Liver (tissue), 9 donors: ENCODE results near the gene PM20D1. TPM values are rescaled to one million over a fixed set of nuclear protein-coding genes. Genes with fewer than 3 reads are reported as not detected.
A peak's percentile ranks its signal among the peaks of the same experiment; 100 is the strongest.

ENCODE experiments used
- DNase-seq: peaks from one replicate; pipeline ENCODE4 v3.0.0-alpha.2; 2017; ENCODE audit warnings: low spot score
- H3K27ac ChIP-seq, 2 donors: one replicate each; pipeline ENCODE4 v1.7.0; 2013; ENCODE audit warnings: inconsistent platforms in 2 of 2, low read length in 2 of 2, control low read depth in 1 of 2, low read depth in 1 of 2, mild to moderate bottlenecking in 1 of 2
- H3K27me3 ChIP-seq, 4 donors: one replicate each; pipeline versions ENCODE4 v1.6.1 to v1.7.0; 2013; ENCODE audit warnings: low read length in 3 of 4, inconsistent platforms in 1 of 4, mild to moderate bottlenecking in 1 of 4, moderate library complexity in 1 of 4; ENCODE audit not compliant: control insufficient read depth in 4 of 4, insufficient read depth in 4 of 4
- H3K36me3 ChIP-seq, 4 donors: one replicate each; pipeline versions ENCODE4 v1.6.1 to v1.7.0; 2013; ENCODE audit warnings: low read length in 3 of 4, mild to moderate bottlenecking in 3 of 4, low read depth in 1 of 4, moderate library complexity in 1 of 4; ENCODE audit not compliant: control insufficient read depth in 4 of 4, insufficient read depth in 3 of 4
- H3K4me1 ChIP-seq, 4 donors: one replicate each; pipeline versions ENCODE4 v1.6.1 to v1.7.0; 2013; ENCODE audit warnings: low read length in 3 of 4, mild to moderate bottlenecking in 3 of 4, moderate library complexity in 1 of 4; ENCODE audit not compliant: control insufficient read depth in 4 of 4, insufficient read depth in 4 of 4
- H3K4me3 ChIP-seq, 3 donors: one replicate each; pipeline versions ENCODE4 v1.6.1 to v1.7.0; 2013; ENCODE audit warnings: low read length in 3 of 3, control low read depth in 1 of 3, low read depth in 1 of 3, mild to moderate bottlenecking in 1 of 3
- H3K9ac ChIP-seq, 2 donors: one replicate each; pipeline ENCODE4 v1.7.0; 2013; ENCODE audit warnings: low read length in 2 of 2, mild to moderate bottlenecking in 2 of 2, moderate library complexity in 2 of 2, control low read depth in 1 of 2, low read depth in 1 of 2
- H3K9me3 ChIP-seq, 4 donors: one replicate each; pipeline versions ENCODE4 v1.6.1 to v1.7.0; 2013; ENCODE audit warnings: low read length in 3 of 4; ENCODE audit not compliant: control insufficient read depth in 4 of 4
- ATF3 ChIP-seq: IDR thresholded peaks from 2 replicates; pipeline ENCODE4 v1.6.1; 2016; ENCODE audit warnings: antibody characterized with exemption
- CTCF ChIP-seq: fragments of 150-350 bp; IDR thresholded peaks from 2 replicates; pipeline ENCODE4 v1.5.1; 2017; ENCODE audit warnings: improper control_type of control experiment, low read depth, low read length; ENCODE audit not compliant: missing input control
- EGR1 ChIP-seq, 2 donors: IDR thresholded peaks; 2 replicates each; pipeline ENCODE4 v1.6.1; 2016 to 2018; ENCODE audit warnings: antibody characterized with exemption in 2 of 2, low read depth in 2 of 2
- FOXA1 ChIP-seq: IDR thresholded peaks from 2 replicates; pipeline ENCODE4 v1.6.1; 2016; ENCODE audit warnings: antibody characterized with exemption
- FOXA2 ChIP-seq: IDR thresholded peaks from 2 replicates; pipeline ENCODE4 v1.6.1; 2016; ENCODE audit warnings: antibody characterized with exemption
- GABPA ChIP-seq, 2 donors: IDR thresholded peaks in 1 of 2; conservative IDR thresholded peaks in 1 of 2; 2 replicates each; pipeline ENCODE4 v1.6.1; 2016; ENCODE audit warnings: antibody characterized with exemption in 2 of 2, mild to moderate bottlenecking in 1 of 2, moderate library complexity in 1 of 2
- HNF4A ChIP-seq, 2 donors: conservative IDR thresholded peaks; 2 replicates each; pipeline ENCODE4 v1.6.1; 2016; ENCODE audit warnings: antibody characterized with exemption in 2 of 2, mild to moderate bottlenecking in 2 of 2
- HNF4G ChIP-seq: IDR thresholded peaks from 2 replicates; pipeline ENCODE4 v1.6.1; 2016; ENCODE audit warnings: antibody characterized with exemption
- JUND ChIP-seq, 2 donors: IDR thresholded peaks; 2 replicates each; pipeline ENCODE4 v1.6.1; 2016; ENCODE audit warnings: antibody characterized with exemption in 2 of 2
- MAX ChIP-seq: IDR thresholded peaks from 2 replicates; pipeline ENCODE4 v1.6.1; 2016; ENCODE audit warnings: antibody characterized with exemption
- NR2F2 ChIP-seq: IDR thresholded peaks from 2 replicates; pipeline ENCODE4 v1.6.1; 2016; ENCODE audit warnings: antibody characterized with exemption
- RAD21 ChIP-seq, 2 donors: IDR thresholded peaks; 2 replicates each; pipeline ENCODE4 v1.6.1; 2016; ENCODE audit warnings: antibody characterized with exemption in 2 of 2, mild to moderate bottlenecking in 2 of 2
- REST ChIP-seq: IDR thresholded peaks from 2 replicates; pipeline ENCODE4 v1.6.1; 2016; ENCODE audit warnings: antibody characterized with exemption, mild to moderate bottlenecking
- RXRA ChIP-seq, 2 donors: IDR thresholded peaks; 2 replicates each; pipeline ENCODE4 v1.6.1; 2017 to 2018; ENCODE audit warnings: antibody characterized with exemption in 2 of 2, mild to moderate bottlenecking in 1 of 2
- SP1 ChIP-seq: IDR thresholded peaks from 2 replicates; pipeline ENCODE4 v1.6.1; 2018; ENCODE audit warnings: antibody characterized with exemption, mild to moderate bottlenecking
- TAF1 ChIP-seq: conservative IDR thresholded peaks from 2 replicates; pipeline ENCODE4 v1.6.1; 2016; ENCODE audit warnings: antibody characterized with exemption, mild to moderate bottlenecking
- YY1 ChIP-seq: IDR thresholded peaks from 2 replicates; pipeline ENCODE4 v1.6.1; 2016; ENCODE audit warnings: antibody characterized with exemption, mild to moderate bottlenecking
- ZBTB33 ChIP-seq: IDR thresholded peaks from 2 replicates; pipeline ENCODE4 v1.6.1; 2016; ENCODE audit warnings: antibody characterized with exemption
- WGBS: extraction: QIAGEN DNeasy Blood & Tissue Kit; methylation state at CpG from one replicate; pipeline ENCODE4 v1.1.7; 2013; 5-methylcytosine and 5-hydroxymethylcytosine counted together
- polyA plus RNA-seq, 2 donors: library from polyadenylated mRNA; stranded (reverse) in 1 of 2; unstranded in 1 of 2; fragments of 200-250 nt in 1 of 2; fragments of >200 nt in 1 of 2; fragmentation: Nextera tagmentation in 1 of 2; extraction: Ambion mirVana in 1 of 2; gene quantifications; one replicate each; pipeline versions ENCODE4 v1.2.1 to v1.2.3, GENCODE V29; 2013 to 2015
- total RNA-seq, 2 donors: library from RNA; depleted of rRNA; stranded (reverse); fragments of >200 nt; gene quantifications; one replicate each; pipeline ENCODE4 v1.2.3, GENCODE V29; 2014
- donor health status: healthy.
- donor health status: healthy.
- donor health status: healthy.
- donor health status: healthy.
- donor health status: healthy.

The PM20D1 gene
- total RNA-seq (under 1 TPM; under 0.01 to 0.14 TPM), polyA plus RNA-seq (under 1 TPM; 0.29 to 0.30 TPM)

GRCh38 chr1:205849619-205850355, at the start of gene PM20D1:
Gene PM20D1 (minus strand): TSS chr1:205850132. CDS start chr1:205850072, 60 bp downstream.
- peak within 1 kb of the TSS in 1 of 3 donors; percentile 28 for H3K4me3 ChIP-seq
- TF ChIP-seq CTCF: no peak
- no peak for TF ChIP-seq YY1
- TF ChIP-seq TAF1: no peak
- TF ChIP-seq HNF4G: no peak
- TF ChIP-seq REST: no peak
- TF ChIP-seq FOXA2: no peak
- TF ChIP-seq RAD21 (IDR thresholded peaks at IDR 0.05): peak in 1 of 2 donors; percentile 11
- peak in 1 of 2 donors; percentile 32 for TF ChIP-seq RXRA (IDR thresholded peaks at IDR 0.05)
- TF ChIP-seq FOXA1: no peak
- TF ChIP-seq HNF4A (conservative IDR thresholded peaks at IDR 0.05): no peak
- TF ChIP-seq EGR1 (IDR thresholded peaks at IDR 0.05; ENCODE audit: low read depth in 2 of 2): no peak
- no peak for TF ChIP-seq JUND (IDR thresholded peaks at IDR 0.05)
- TF ChIP-seq NR2F2: peak; percentile 67
- no peak for TF ChIP-seq ATF3
- no peak for TF ChIP-seq GABPA (IDR thresholded peaks at IDR 0.05 in 1 of 2, conservative IDR thresholded peaks at IDR 0.05 in 1 of 2)
- TF ChIP-seq MAX: no peak
- TF ChIP-seq ZBTB33: no peak
- TF ChIP-seq SP1: peak; percentile 19
- no peak for DNase-seq
- H3K27me3 ChIP-seq: no peaks in the 10 kb centered on the region
- no peaks in the 10 kb centered on the region for H3K36me3 ChIP-seq
- no peak within 1 kb of the TSS for H3K9ac ChIP-seq
- no peaks in the 10 kb centered on the region for H3K9me3 ChIP-seq
- 22% methylated on average over 39 of the region's 39 CpGs for WGBS
- peaks cover 0 to 2% (median 0%) of the 10 kb centered on the region in 4 donors for H3K4me1 ChIP-seq
- H3K27ac ChIP-seq: no peak within 1 kb of the TSS
